ENCODE measurements around the gene ANKRD24.

ANKRD24 gene

GRCh38 chr19:4196009-4196408, 13.5 kb downstream of the ANKRD24 start:
- H3F3A ChIP-seq (ENCODE audit: insufficient read depth): no peaks in the 10 kb centered on the region
- no peaks in the 10 kb centered on the region for H3K36me3 ChIP-seq (ENCODE audit: low read length)
- TF ChIP-seq EZH2phosphoT487 (conservative IDR thresholded peaks at IDR 0.05; ENCODE audit: low read length): no peak
- TF ChIP-seq, protein P1, sequence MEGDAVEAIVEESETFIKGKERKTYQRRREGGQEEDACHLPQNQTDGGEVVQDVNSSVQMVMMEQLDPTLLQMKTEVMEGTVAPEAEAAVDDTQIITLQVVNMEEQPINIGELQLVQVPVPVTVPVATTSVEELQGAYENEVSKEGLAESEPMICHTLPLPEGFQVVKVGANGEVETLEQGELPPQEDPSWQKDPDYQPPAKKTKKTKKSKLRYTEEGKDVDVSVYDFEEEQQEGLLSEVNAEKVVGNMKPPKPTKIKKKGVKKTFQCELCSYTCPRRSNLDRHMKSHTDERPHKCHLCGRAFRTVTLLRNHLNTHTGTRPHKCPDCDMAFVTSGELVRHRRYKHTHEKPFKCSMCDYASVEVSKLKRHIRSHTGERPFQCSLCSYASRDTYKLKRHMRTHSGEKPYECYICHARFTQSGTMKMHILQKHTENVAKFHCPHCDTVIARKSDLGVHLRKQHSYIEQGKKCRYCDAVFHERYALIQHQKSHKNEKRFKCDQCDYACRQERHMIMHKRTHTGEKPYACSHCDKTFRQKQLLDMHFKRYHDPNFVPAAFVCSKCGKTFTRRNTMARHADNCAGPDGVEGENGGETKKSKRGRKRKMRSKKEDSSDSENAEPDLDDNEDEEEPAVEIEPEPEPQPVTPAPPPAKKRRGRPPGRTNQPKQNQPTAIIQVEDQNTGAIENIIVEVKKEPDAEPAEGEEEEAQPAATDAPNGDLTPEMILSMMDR (IDR thresholded peaks at IDR 0.05; ENCODE audit: insufficient read depth, low read length, poor library complexity, severe bottlenecking): no peak
- H3K4me2 ChIP-seq (ENCODE audit: low read depth, low read length, poor library complexity, severe bottlenecking): no peak overlapping the region
- H2AFZ ChIP-seq (ENCODE audit: low read depth, low read length, severe bottlenecking): no peak overlapping the region
- H3K27me3 ChIP-seq (ENCODE audit: low read length): no peaks in the 10 kb centered on the region
- no peaks in the 10 kb centered on the region for H3K79me2 ChIP-seq (ENCODE audit: insufficient read depth, low read length)
- no peak overlapping the region for H3K4me3 ChIP-seq (ENCODE audit: insufficient read depth, low read length, poor library complexity, severe bottlenecking)
- peaks cover 5% of the 10 kb centered on the region; the same call in 1 of the 2 replicates for H3K9me3 ChIP-seq (ENCODE audit: insufficient read depth, low read length)
- H3K9me2 ChIP-seq (replicated peaks; ENCODE audit: insufficient read depth, low read length): no peaks in the 10 kb centered on the region
- H3K9ac ChIP-seq (ENCODE audit: low read length): no peak overlapping the region
- no peak overlapping the region for H3K27ac ChIP-seq (ENCODE audit: low read depth, low read length)
- 0 out of 2 replicates have a peak, but pooled peaks cover 3% of the 10 kb centered on the region for H4K20me1 ChIP-seq (ENCODE audit: low read depth, low read length)

GRCh38 chr19:4196587-4197148, 14.2 kb downstream of the ANKRD24 start:
- no peak overlapping the region for H3K27ac ChIP-seq (ENCODE audit: low read depth, low read length)
- H3F3A ChIP-seq (ENCODE audit: insufficient read depth): no peaks in the 10 kb centered on the region
- H2AFZ ChIP-seq (ENCODE audit: low read depth, low read length, severe bottlenecking): no peak overlapping the region
- H3K9me2 ChIP-seq (replicated peaks; ENCODE audit: insufficient read depth, low read length): no peaks in the 10 kb centered on the region
- H3K79me2 ChIP-seq (ENCODE audit: insufficient read depth, low read length): no peaks in the 10 kb centered on the region
- H4K20me1 ChIP-seq (ENCODE audit: low read depth, low read length): 0 out of 2 replicates have a peak, but pooled peaks cover 3% of the 10 kb centered on the region
- H3K27me3 ChIP-seq (ENCODE audit: low read length): no peaks in the 10 kb centered on the region
- peaks cover 5% of the 10 kb centered on the region; the same call in 1 of the 2 replicates for H3K9me3 ChIP-seq (ENCODE audit: insufficient read depth, low read length)
- no peak overlapping the region for H3K4me2 ChIP-seq (ENCODE audit: low read depth, low read length, poor library complexity, severe bottlenecking)
- no peak overlapping the region for H3K9ac ChIP-seq (ENCODE audit: low read length)
- no peak overlapping the region for H3K4me3 ChIP-seq (ENCODE audit: insufficient read depth, low read length, poor library complexity, severe bottlenecking)
- no peaks in the 10 kb centered on the region for H3K36me3 ChIP-seq (ENCODE audit: low read length)
- TF ChIP-seq, protein P1 (IDR thresholded peaks at IDR 0.05; ENCODE audit: insufficient read depth, low read length, poor library complexity, severe bottlenecking): no peak
- no peak for TF ChIP-seq EZH2phosphoT487 (conservative IDR thresholded peaks at IDR 0.05; ENCODE audit: low read length)

DNA sequence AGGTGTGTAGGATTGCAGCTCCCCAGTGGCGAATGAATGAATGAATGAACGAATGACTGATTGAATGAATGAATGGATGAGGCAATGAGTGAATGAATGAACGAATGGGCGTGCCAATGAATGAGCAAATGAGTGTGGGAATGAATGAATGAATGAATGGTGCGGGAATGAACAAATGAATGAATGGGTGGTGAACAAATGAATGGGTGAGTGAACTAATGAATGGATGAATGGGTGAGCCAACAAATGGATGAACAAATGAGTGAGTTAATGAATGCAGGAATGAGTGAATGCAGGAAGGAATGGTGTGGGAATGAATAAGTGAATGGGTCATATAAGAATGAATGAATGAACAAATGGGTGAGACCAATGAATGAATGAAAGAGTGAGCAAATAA, 14.7 kb downstream of the ANKRD24 start:
- Histone ChIP-seq H3K9me2 (replicated peaks; ENCODE audit: insufficient read depth, low read length) (no peaks in the 10 kb centered on the region), H3K27me3 (ENCODE audit: low read length) (no peaks in the 10 kb centered on the region), H4K20me1 (ENCODE audit: low read depth, low read length) (0 out of 2 replicates have a peak, but pooled peaks cover 3% of the 10 kb centered on the region), H3K79me2 (ENCODE audit: insufficient read depth, low read length) (no peaks in the 10 kb centered on the region), H3F3A (ENCODE audit: insufficient read depth) (no peaks in the 10 kb centered on the region), H3K4me3 (ENCODE audit: insufficient read depth, low read length, poor library complexity, severe bottlenecking) (no peak overlapping the region), H3K4me2 (ENCODE audit: low read depth, low read length, poor library complexity, severe bottlenecking) (no peak overlapping the region), H3K9me3 (ENCODE audit: insufficient read depth, low read length) (peaks cover 5% of the 10 kb centered on the region; the same call in 1 of the 2 replicates), H3K36me3 (ENCODE audit: low read length) (no peaks in the 10 kb centered on the region), H3K9ac (ENCODE audit: low read length) (no peak overlapping the region), H2AFZ (ENCODE audit: low read depth, low read length, severe bottlenecking) (no peak overlapping the region), H3K27ac (ENCODE audit: low read depth, low read length) (no peak overlapping the region)
- TF ChIP-seq EZH2phosphoT487 (conservative IDR thresholded peaks at IDR 0.05; ENCODE audit: low read length): no peak
- TF ChIP-seq, protein P1 (IDR thresholded peaks at IDR 0.05; ENCODE audit: insufficient read depth, low read length, poor library complexity, severe bottlenecking): no peak
